GM18870 (cell line): ENCODE results near the gene ARCN1.
"Not testable (repeated sequence)": the region's sequence is repeated elsewhere in the genome, so short reads cannot be mapped to it uniquely, and the experiment has no call there.

Experiments used
- ATAC-seq: cut with Tn5 transposase; IDR thresholded peaks from one replicate; pipeline ENCODE4 v1.9.1; 2021; ENCODE audit warnings: moderate library complexity; ENCODE audit not compliant: unreplicated experiment

ARCN1 gene

GRCh38 chr11:118544010-118544646 lies 28.1 kb upstream of the ARCN1 start:
- no peak for ATAC-seq

- no peak for ATAC-seq
Measured at GRCh38 chr11:118544647-118545010, 27.6 kb upstream of the ARCN1 start.

- ATAC-seq, result no peak
Measured at GRCh38 chr11:118545533-118545932, 26.7 kb upstream of the ARCN1 start.

- ATAC-seq, result no peak
Measured at GRCh38 chr11:118547132-118547531, 25.1 kb upstream of the ARCN1 start.

GRCh38 chr11:118552341-118552740 lies 19.9 kb upstream of the ARCN1 start:
- ATAC-seq, result no peak

- ATAC-seq, result no peak
Measured at GRCh38 chr11:118560806-118561205, 11.4 kb upstream of the ARCN1 start.

- no peak for ATAC-seq
Measured at GRCh38 chr11:118565051-118565450, 7.2 kb upstream of the ARCN1 start.

- no peak for ATAC-seq
Measured at GRCh38 chr11:118569670-118570069, 2.5 kb upstream of the ARCN1 start.

- no peak for ATAC-seq
Measured at GRCh38 chr11:118570787-118571186, 1.4 kb upstream of the ARCN1 start.

GRCh38 chr11:118571701-118572060 lies 528 bp upstream of the ARCN1 start:
- ATAC-seq, result not testable (repeated sequence)

GRCh38 chr11:118572981-118573550 lies 857 bp downstream of the ARCN1 start:
- no peak for ATAC-seq

GRCh38 chr11:118574636-118575035 lies 2.4 kb downstream of the ARCN1 start:
- no peak for ATAC-seq

- ATAC-seq, result not testable (repeated sequence)
Measured at GRCh38 chr11:118577995-118578394, 5.8 kb downstream of the ARCN1 start.

GRCh38 chr11:118581057-118581456 lies 8.8 kb downstream of the ARCN1 start:
- no peak for ATAC-seq

- ATAC-seq, result no peak
Measured at GRCh38 chr11:118587952-118588351, 15.7 kb downstream of the ARCN1 start.

- no peak for ATAC-seq
Measured at GRCh38 chr11:118592616-118593367, 20.6 kb downstream of the ARCN1 start.

GRCh38 chr11:118594984-118595383 lies 22.8 kb downstream of the ARCN1 start:
- not testable (repeated sequence) for ATAC-seq

- no peak for ATAC-seq
Measured at GRCh38 chr11:118596224-118597146, 24.3 kb downstream of the ARCN1 start.

- no peak for ATAC-seq
Measured at GRCh38 chr11:118597556-118597955, 25.3 kb downstream of the ARCN1 start.

- ATAC-seq, result no peak
Measured at GRCh38 chr11:118602331-118602730, 30.1 kb downstream of the ARCN1 start.

GRCh38 chr11:118603709-118604108 lies 31.5 kb downstream of the ARCN1 start:
- not testable (repeated sequence) for ATAC-seq
